ENCODE results near the gene CASZ1. TPM values are rescaled to one million over a fixed set of nuclear protein-coding genes. Genes with fewer than 3 reads are reported as not detected.

The CASZ1 gene
- total and polyA plus RNA-seq, 12 donors, result 19.5 to 79.8 (median 64.7) TPM

DNA sequence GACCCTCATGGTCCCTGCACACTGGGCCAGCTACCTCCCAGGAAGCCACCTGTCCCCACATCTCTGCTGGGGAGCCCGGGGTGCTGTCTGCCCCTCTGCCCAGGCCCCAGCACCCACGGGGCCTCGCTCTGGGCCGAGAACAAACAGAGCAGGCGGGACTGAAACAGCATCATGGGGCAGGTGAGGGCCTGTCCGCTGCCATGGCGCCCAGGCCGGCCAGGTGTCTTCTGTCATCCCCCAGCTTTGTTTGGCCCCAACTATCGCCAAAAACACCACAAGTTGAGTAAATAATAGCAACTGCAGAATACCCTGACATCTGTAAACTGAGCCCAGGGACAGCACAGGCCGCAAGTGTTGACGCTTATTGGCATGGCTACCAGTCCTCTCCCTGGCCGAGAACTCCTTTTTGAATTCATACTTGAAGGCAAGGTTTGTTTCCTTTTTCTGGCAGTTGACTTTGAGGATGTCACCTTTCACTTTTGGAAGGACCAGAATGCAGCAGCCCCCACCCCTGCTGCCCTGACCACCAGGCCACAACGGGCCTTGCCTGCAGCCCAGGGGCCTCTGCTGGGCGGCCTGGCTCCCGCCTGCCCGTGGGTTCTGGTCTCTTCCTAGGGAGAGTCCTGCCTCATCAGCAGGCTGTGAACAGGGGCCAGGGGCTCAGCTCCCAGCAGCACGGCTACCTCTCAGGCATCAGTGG lies 152.7 kb downstream of the CASZ1 start:
- ATAC-seq, result no peak
- Histone ChIP-seq H3K4me1 (peaks cover 7 to 37% (median 13%) of the 10 kb centered on the region in 9 donors), H3K4me3 (no peak overlapping the region), H3K9me3 (no peaks in the 10 kb centered on the region), H3K36me3 (peaks cover 0 to 82% (median 10%) of the 10 kb centered on the region in 9 donors), H3K27me3 (peaks cover 0 to 10% (median 0%) of the 10 kb centered on the region in 7 donors), H3K27ac (no peak overlapping the region)
- TF ChIP-seq CTCF (IDR thresholded peaks at IDR 0.05), result no peak
- WGBS, 2 donors, result 89 to 90% methylated on average over 17 of the region's 17 CpGs
- DNase-seq, result no peak
- intact Hi-C loops (cut with DNase I), result loop anchor here in 1 of 10 donors (10.0 kb wide), 1 partner anchor 129 kb away; no protein-coding TSS in a partner anchor

DNA sequence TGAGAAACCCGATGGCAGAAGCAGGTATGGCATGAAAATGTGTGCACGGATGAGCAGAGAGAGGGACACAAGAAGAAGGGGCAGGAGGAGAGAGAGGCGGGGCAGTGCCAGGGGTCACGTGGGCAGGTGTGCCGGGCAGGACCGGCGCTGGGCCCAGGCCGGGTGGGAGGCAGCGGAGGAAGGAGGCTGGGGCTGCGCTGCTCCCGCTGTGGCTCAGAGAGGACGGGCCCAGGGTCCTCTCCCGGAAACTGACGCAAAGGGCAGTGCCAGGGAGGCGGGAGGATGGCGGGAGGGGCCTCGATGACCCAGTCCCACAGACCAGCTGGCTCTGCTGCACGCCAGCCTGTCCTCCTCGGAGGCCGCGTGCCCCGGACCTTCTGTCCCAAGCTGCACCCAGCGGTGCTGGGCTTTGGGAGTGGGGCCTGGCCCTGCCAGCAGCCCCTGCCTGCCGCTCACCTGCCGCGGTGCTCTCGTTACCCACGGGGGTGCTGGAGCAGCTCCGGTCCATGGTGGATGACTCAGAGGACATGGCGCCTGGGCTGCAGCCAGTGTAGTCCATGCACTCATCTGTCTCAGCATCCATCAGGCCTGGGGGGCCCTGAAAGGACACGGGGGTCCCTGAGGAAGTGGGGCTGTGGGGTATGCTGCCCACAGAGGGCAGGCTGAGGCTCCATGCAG lies 153.9 kb downstream of the CASZ1 start:
- no peak overlapping the region for H3K27ac ChIP-seq
- ATAC-seq (no peak), DNase-seq (no peak)
- TF ChIP-seq CTCF (IDR thresholded peaks at IDR 0.05), result no peak
- H3K27me3 ChIP-seq, result peaks cover 0 to 21% (median 0%) of the 10 kb centered on the region in 7 donors
- intact Hi-C loops (cut with DNase I), result loop anchor here in 1 of 10 donors (10.0 kb wide), 1 partner anchor 128 kb away; no protein-coding TSS in a partner anchor
- no peak overlapping the region for H3K4me3 ChIP-seq
- no peaks in the 10 kb centered on the region for H3K9me3 ChIP-seq
- H3K4me1 ChIP-seq, result peaks cover 7 to 37% (median 15%) of the 10 kb centered on the region in 9 donors
- WGBS, 2 donors, result 90 to 91% methylated on average over 25 to 31 of the region's 31 CpGs
- peaks cover 0 to 77% (median 9%) of the 10 kb centered on the region in 9 donors for H3K36me3 ChIP-seq

GRCh38 chr1:10641976-10642375 lies 154.5 kb downstream of the CASZ1 start:
- intact Hi-C loops (cut with DNase I), result loop anchor here in 1 of 10 donors (10.0 kb wide), 1 partner anchor 127 kb away; no protein-coding TSS in a partner anchor
- H3K27me3 ChIP-seq, result peaks cover 0 to 26% (median 0%) of the 10 kb centered on the region in 7 donors
- H3K4me1 ChIP-seq, result peaks cover 7 to 35% (median 15%) of the 10 kb centered on the region in 9 donors
- ATAC-seq (no peak), DNase-seq (no peak)
- H3K9me3 ChIP-seq, result no peaks in the 10 kb centered on the region
- peaks cover 0 to 74% (median 7%) of the 10 kb centered on the region in 9 donors for H3K36me3 ChIP-seq
- no peak overlapping the region for H3K4me3 ChIP-seq
- WGBS, 2 donors, result 78% methylated on average over 24 of the region's 24 CpGs
- no peak for TF ChIP-seq CTCF (IDR thresholded peaks at IDR 0.05)
- no peak overlapping the region for H3K27ac ChIP-seq

DNA sequence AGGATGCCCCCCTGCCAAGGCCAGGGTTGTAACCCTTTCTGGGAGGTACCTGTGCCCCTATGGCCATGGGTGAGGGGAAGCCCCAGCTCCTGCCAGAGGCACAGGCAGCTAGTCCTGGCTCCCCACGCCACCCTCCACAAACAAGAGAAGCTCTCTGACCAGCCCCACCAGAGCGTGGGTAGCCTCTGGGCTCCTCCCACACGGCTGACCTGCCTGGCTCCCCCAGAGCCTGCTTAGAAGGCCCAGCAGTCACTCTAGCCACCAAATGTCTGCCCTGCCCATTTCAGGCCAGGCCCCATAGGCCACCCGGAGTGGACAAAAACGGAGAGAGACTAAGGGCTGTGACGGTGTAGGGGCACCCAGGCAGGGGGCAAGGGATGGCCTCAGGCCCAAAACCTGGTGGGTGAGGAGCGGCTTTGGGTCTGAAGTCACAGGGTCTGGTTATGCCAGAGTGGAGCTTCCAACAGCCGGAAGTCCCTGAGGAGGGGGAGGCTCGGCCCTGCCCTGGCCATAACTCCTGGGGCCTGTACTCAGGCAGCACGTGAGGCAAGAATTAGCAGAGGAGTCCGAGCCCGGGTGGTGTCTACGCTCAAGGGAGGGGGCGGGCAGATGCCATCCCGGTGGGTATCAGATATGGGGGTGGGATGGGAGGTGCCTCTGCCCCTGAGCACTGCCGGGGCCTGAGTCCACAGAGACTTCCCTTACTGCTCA lies 155.4 kb downstream of the CASZ1 start:
- H3K27me3 ChIP-seq, result peaks cover 0 to 26% (median 0%) of the 10 kb centered on the region in 7 donors
- peak overlapping the region in 7 of 10 donors; percentile 12 to 62 (median 28) for H3K27ac ChIP-seq
- 69 to 74% methylated on average over 16 of the region's 16 CpGs for WGBS, 2 donors
- H3K4me1 ChIP-seq, result peaks cover 10 to 30% (median 15%) of the 10 kb centered on the region in 9 donors
- H3K36me3 ChIP-seq, result peaks cover 0 to 78% (median 7%) of the 10 kb centered on the region in 9 donors
- H3K9me3 ChIP-seq, result no peaks in the 10 kb centered on the region
- ATAC-seq, result peak in 4 of 8 donors; percentile 4 to 26 (median 5)
- no peak for TF ChIP-seq CTCF (IDR thresholded peaks at IDR 0.05)
- no peak for DNase-seq
- no peak overlapping the region for H3K4me3 ChIP-seq
- intact Hi-C loops (cut with DNase I), result loop anchor here in 1 of 10 donors (10.0 kb wide), 1 partner anchor 126 kb away; no protein-coding TSS in a partner anchor
